ENCODE measurements around the gene CTPS1. TPM values are rescaled to one million over a fixed set of nuclear protein-coding genes. Genes with fewer than 3 reads are reported as not detected.

CTPS1 gene
- total RNA-seq, 1 experiment from 2014 or later: 66.4 TPM

- Histone ChIP-seq H3K4me3 (replicated peaks in 1 of 2; ENCODE audit: low read depth in 1 of 2, low read length in 2 of 2) (no peak overlapping the region), H3K36me3 (ENCODE audit: control insufficient read depth in 1 of 2, insufficient read depth in 2 of 2, low read length in 2 of 2) (no peaks in the 10 kb centered on the region), H3K9ac (ENCODE audit: low read length) (0 out of 2 replicates have a peak overlapping the region, but pooled peaks have one; percentile 0), H3K27me3 (ENCODE audit: insufficient read depth, low read length) (no peaks in the 10 kb centered on the region), H2AFZ (ENCODE audit: low read depth, low read length, poor library complexity, severe bottlenecking) (peak overlapping the region; percentile 90), H3K27ac (ENCODE audit: low read depth, low read length) (no peak overlapping the region), H3K79me2 (ENCODE audit: insufficient read depth, low read length) (no peaks in the 10 kb centered on the region), H4K20me1 (ENCODE audit: insufficient read depth) (no peaks in the 10 kb centered on the region), H3K9me2 (ENCODE audit: insufficient read depth) (no peaks in the 10 kb centered on the region), H3K9me3 (ENCODE audit: control insufficient read depth in 1 of 2, insufficient read depth in 1 of 2, low read depth in 1 of 2, low read length in 2 of 2) (no peaks in the 10 kb centered on the region), H3K4me2 (ENCODE audit: low read length) (peak overlapping the region; percentile 12; the same call in 1 of the 2 replicates), H3K4me1 (ENCODE audit: control insufficient read depth in 1 of 2, insufficient read depth in 2 of 2, low read length in 2 of 2) (peaks cover 0 to 28% of the 10 kb centered on the region in 2 experiments; a peak in 2 of 4 replicates)
- DNase-seq (ENCODE audit: low read depth, low spot score) (peak; percentile 62), ATAC-seq (peak; percentile 87)
- ChIA-PET RAD21 (ENCODE audit: low non-redundant PET in 1 of 2, low total read pairs in 2 of 2, uncharacterized antibody in 2 of 2, unreplicated experiment in 2 of 2) (interaction anchor here (0.8 to 1.6 kb wide), 8 partner anchors 52 to 178 kb away, joined by 3 to 11 read pairs (median 7); partner anchors contain the start of gene CITED4 (in 2 of the 2)), POLR2A (interaction anchor here (3.2 kb wide), 1 partner anchor 90 kb away, joined by 14 read pairs; the partner anchor contains the start of gene CITED4), CTCF (interaction anchor here (0.6 to 10.2 kb wide), 20 partner anchors 11 to 420 kb away, joined by 3 to 202 read pairs (median 5); partner anchors contain the start of genes CITED4, CTPS1 and ZNF684)
- intact Hi-C loops (cut with micrococcal nuclease): loop anchor here (1.0 to 5.0 kb wide), 4 partner anchors 90 to 340 kb away; partner anchors contain the start of gene CITED4
- no peak for TF ChIP-seq CBX3 (IDR thresholded peaks at IDR 0.05; ENCODE audit: low read depth)
- TF ChIP-seq YY1 (IDR thresholded peaks at IDR 0.05; ENCODE audit: extremely low read depth, insufficient replicate concordance, low read depth, low read length): peak; percentile 5
- TF ChIP-seq POLR2AphosphoS5 (IDR thresholded peaks at IDR 0.05; ENCODE audit: low read depth, low read length): no peak
- TF ChIP-seq CTCF (IDR thresholded peaks at IDR 0.05 in 2 of 3, conservative IDR thresholded peaks at IDR 0.05 in 1 of 3; ENCODE audit: borderline replicate concordance in 1 of 3, insufficient read depth in 1 of 3, low read depth in 2 of 3, low read length in 2 of 3): peak; percentile 91 to 96 (median 95)
- TF ChIP-seq JUND (IDR thresholded peaks at IDR 0.05): no peak
- TF ChIP-seq SIN3A (IDR thresholded peaks at IDR 0.05; ENCODE audit: low read depth): no peak
- no peak for TF ChIP-seq POLR2A (IDR thresholded peaks at IDR 0.05; ENCODE audit: borderline replicate concordance, extremely low read depth, insufficient read depth, insufficient read length)
- peak; percentile 24; the same call in 1 of the 2 replicates for TF ChIP-seq ZFX (IDR thresholded peaks at IDR 0.05)
- TF ChIP-seq REST (IDR thresholded peaks at IDR 0.05; ENCODE audit: low read depth): no peak
- TF ChIP-seq ATF3 (IDR thresholded peaks at IDR 0.05): no peak
- TF ChIP-seq SP1 (IDR thresholded peaks at IDR 0.05; ENCODE audit: low read depth): no peak
- no peak for TF ChIP-seq ZNF274 (IDR thresholded peaks at IDR 0.05; ENCODE audit: low read depth, low read length)
- TF ChIP-seq FOSL1 (IDR thresholded peaks at IDR 0.05; ENCODE audit: low read depth): no peak
- TF ChIP-seq TCF7L2 (IDR thresholded peaks at IDR 0.05; ENCODE audit: borderline replicate concordance, extremely low read depth, insufficient read depth, insufficient read length): no peak
- TF ChIP-seq CEBPB (IDR thresholded peaks at IDR 0.05; ENCODE audit: low read depth): no peak
- TF ChIP-seq RAD21 (IDR thresholded peaks at IDR 0.05; ENCODE audit: low read depth): peak; percentile 100
- TF ChIP-seq MAX (IDR thresholded peaks at IDR 0.05): peak; percentile 84
- no TSS peak for BruUV-seq (replicated peaks)
Measured at GRCh38 chr1:40951943-40952743, 27.4 kb upstream of the CTPS1 start.
